ENCODE results near the gene ITPRIPL2. TPM values are rescaled to one million over a fixed set of nuclear protein-coding genes. Genes with fewer than 3 reads are reported as not detected.

ITPRIPL2 gene
- total and polyA plus RNA-seq, 2 of the 13 experiments (the other 11 are each of a cell fraction or from before 2014, with no cell fraction given): 5.9 to 12.6 TPM

GRCh38 chr16:19086322-19087199 lies 27.2 kb upstream of the ITPRIPL2 start (continued):
- TF ChIP-seq USF2 (IDR thresholded peaks at IDR 0.05; ENCODE audit: low read depth, low read length) (peak; percentile 80), USF2 (CRISPR knock-in tag; IDR thresholded peaks at IDR 0.05; ENCODE audit: borderline replicate concordance) (peak; percentile 75; the same call in 1 of the 2 replicates), GATAD2A (CRISPR knock-in tag; IDR thresholded peaks at IDR 0.05) (peak; percentile 74), ZNF883 (CRISPR knock-in tag; IDR thresholded peaks at IDR 0.05; ENCODE audit: not compliant biosample characterization) (peak; percentile 92), ZNF720 (CRISPR knock-in tag; IDR thresholded peaks at IDR 0.05) (no peak), ZBTB1 (CRISPR knock-in tag; IDR thresholded peaks at IDR 0.05; ENCODE audit: borderline replicate concordance) (no peak), SUZ12 (IDR thresholded peaks at IDR 0.05; ENCODE audit: low read depth, low read length) (peak; percentile 34), ZBTB37 (CRISPR knock-in tag; IDR thresholded peaks at IDR 0.05) (no peak), ZNF781 (CRISPR knock-in tag; IDR thresholded peaks at IDR 0.05; ENCODE audit: borderline replicate concordance, not compliant biosample characterization) (no peak), GFI1 (CRISPR knock-in tag; IDR thresholded peaks at IDR 0.05; ENCODE audit: borderline replicate concordance) (peak; percentile 43; the same call in 1 of the 2 replicates), ETS1 (CRISPR knock-in tag; IDR thresholded peaks at IDR 0.05) (0 out of 2 replicates have a peak, but pooled peaks have one; percentile 46), CBFB (CRISPR knock-in tag; IDR thresholded peaks at IDR 0.05) (peak; percentile 89), NR2C2 (CRISPR knock-in tag; IDR thresholded peaks at IDR 0.05; ENCODE audit: borderline replicate concordance) (peak; percentile 56; the same call in 1 of the 2 replicates), ZNF687 (CRISPR knock-in tag; IDR thresholded peaks at IDR 0.05) (peak; percentile 93), ZBTB10 (CRISPR knock-in tag; IDR thresholded peaks at IDR 0.05; ENCODE audit: borderline replicate concordance) (peak; percentile 74; the same call in 1 of the 2 replicates), THAP11 (CRISPR knock-in tag; IDR thresholded peaks at IDR 0.05) (peak; percentile 70; the same call in 1 of the 2 replicates)

Data from HepG2 (cell line).